ENCODE results near the gene OR1K1.
A peak's percentile ranks its signal among the peaks of the same experiment; 100 is the strongest.
"Not testable (repeated sequence)": the region's sequence is repeated elsewhere in the genome, so short reads cannot be mapped to it uniquely, and the experiment has no call there.

The OR1K1 gene

GRCh38 chr9:122819791-122820489 lies 20.0 kb downstream of the OR1K1 start:
- peak; percentile 49 for DNase-seq (ENCODE audit: low read depth, low spot score)
- no peak for TF ChIP-seq CTCF (IDR thresholded peaks at IDR 0.05; ENCODE audit: low read depth, low read length)
- H3K4me3 ChIP-seq (ENCODE audit: low read depth, low read length), result no peak overlapping the region
- in situ Hi-C loops (cut with HindIII; ENCODE audit: low sequenced_read_pairs), result no loop called here

- no peak for DNase-seq (ENCODE audit: low read depth, low spot score)
- no peak overlapping the region for H3K4me3 ChIP-seq (ENCODE audit: low read depth, low read length)
- no peak for TF ChIP-seq CTCF (IDR thresholded peaks at IDR 0.05; ENCODE audit: low read depth, low read length)
- in situ Hi-C loops (cut with HindIII; ENCODE audit: low sequenced_read_pairs), result no loop called here
Measured at GRCh38 chr9:122820490-122820845, 20.5 kb downstream of the OR1K1 start.

- in situ Hi-C loops (cut with HindIII; ENCODE audit: low sequenced_read_pairs), result no loop called here
- no peak for TF ChIP-seq CTCF (IDR thresholded peaks at IDR 0.05; ENCODE audit: low read depth, low read length)
- DNase-seq (ENCODE audit: low read depth, low spot score), result no peak
Measured at GRCh38 chr9:122821278-122821943, 21.5 kb downstream of the OR1K1 start.

GRCh38 chr9:122822056-122822455 lies 22.1 kb downstream of the OR1K1 start:
- H3K4me3 ChIP-seq (ENCODE audit: low read depth, low read length), result no peak overlapping the region
- no peak for TF ChIP-seq CTCF (IDR thresholded peaks at IDR 0.05; ENCODE audit: low read depth, low read length)
- no peak for DNase-seq (ENCODE audit: low read depth, low spot score)
- in situ Hi-C loops (cut with HindIII; ENCODE audit: low sequenced_read_pairs), result no loop called here

More at GRCh38 chr9:122821278-122821943, 21.5 kb downstream of the OR1K1 start:
- no peak overlapping the region for H3K4me3 ChIP-seq (ENCODE audit: low read depth, low read length)

GRCh38 chr9:122822938-122823337 lies 23.0 kb downstream of the OR1K1 start:
- H3K4me3 ChIP-seq (ENCODE audit: low read depth, low read length), result no peak overlapping the region
- in situ Hi-C loops (cut with HindIII; ENCODE audit: low sequenced_read_pairs), result no loop called here
- no peak for TF ChIP-seq CTCF (IDR thresholded peaks at IDR 0.05; ENCODE audit: low read depth, low read length)
- DNase-seq (ENCODE audit: low read depth, low spot score), result no peak

GRCh38 chr9:122827761-122828093 lies 27.8 kb downstream of the OR1K1 start:
- in situ Hi-C loops (cut with HindIII; ENCODE audit: low sequenced_read_pairs), result no loop called here
- peak; percentile 0 for TF ChIP-seq CTCF (IDR thresholded peaks at IDR 0.05; ENCODE audit: low read depth, low read length)
- peak overlapping the region; percentile 99 for H3K4me3 ChIP-seq (ENCODE audit: low read depth, low read length)
- DNase-seq (ENCODE audit: low read depth, low spot score), result no peak

GRCh38 chr9:122828965-122829284 lies 29.0 kb downstream of the OR1K1 start:
- DNase-seq (ENCODE audit: low read depth, low spot score); in situ Hi-C loops (cut with HindIII; ENCODE audit: low sequenced_read_pairs): not testable (repeated sequence)
- H3K4me3 ChIP-seq (ENCODE audit: low read depth, low read length), result peak overlapping the region; percentile 99

All from astrocyte of the spinal cord (primary cell).